Measurements from ENCODE around the gene KCNMA1. TPM values are rescaled to one million over a fixed set of nuclear protein-coding genes. Genes with fewer than 3 reads are reported as not detected.

Gene KCNMA1
- total and polyA plus RNA-seq, 10 of the 15 experiments (the other 5 are each of a cell fraction or from before 2014, with no cell fraction given), result 8.5 to 77.0 (median 21.3) TPM

DNA sequence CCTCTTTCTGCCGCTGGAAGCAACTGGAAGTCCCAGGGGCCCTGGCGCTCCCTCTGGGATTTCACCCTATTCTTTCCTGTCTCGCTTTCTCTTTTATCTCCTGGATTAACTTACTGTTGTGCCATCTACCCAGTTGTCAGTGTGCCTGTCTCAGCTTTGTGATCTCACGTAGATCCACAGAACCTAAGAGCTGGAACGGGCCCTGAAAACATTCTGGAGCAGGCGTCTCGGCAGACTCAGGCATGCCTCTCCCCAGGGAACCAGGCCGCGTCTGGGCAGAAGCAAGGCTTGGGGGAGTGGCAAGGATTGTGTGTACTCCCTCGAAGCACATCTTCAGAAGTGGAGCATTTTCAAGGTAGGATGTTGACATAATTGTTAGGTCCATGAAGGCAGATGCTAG lies 87.2 kb downstream of the KCNMA1 start:
- CTCF ChIA-PET, result interaction anchor here (0.7 to 1.4 kb wide), 3 partner anchors 10 to 158 kb away, joined by 3 to 4 read pairs (median 3); no protein-coding TSS in a partner anchor
- H3K4me2 ChIP-seq (ENCODE audit: control insufficient read depth, insufficient read depth), result no peak overlapping the region
- H3K36me3 ChIP-seq (ENCODE audit: control insufficient read depth in 2 of 2, insufficient read depth in 2 of 2, low read length in 1 of 2), result no peaks in the 10 kb centered on the region; a peak in 1 of 4 replicates
- H3K27ac ChIP-seq (ENCODE audit: control insufficient read depth, insufficient read depth), result no peak overlapping the region
- H3K9ac ChIP-seq (ENCODE audit: control insufficient read depth, insufficient read depth, low read length), result no peak overlapping the region
- no peaks in the 10 kb centered on the region for H3K4me1 ChIP-seq (ENCODE audit: control insufficient read depth, insufficient read depth, low read length)
- in situ Hi-C loops (cut with MboI) (no loop called here), intact Hi-C loops (cut with micrococcal nuclease; ENCODE audit: unreplicated experiment) (no loop called here)
- SMC1A ChIA-PET (ENCODE audit: uncharacterized antibody, unreplicated experiment), result interaction anchor here (2.1 to 3.5 kb wide), 2 partner anchors 11 to 19 kb away, joined by 7 to 12 read pairs; no protein-coding TSS in a partner anchor
- no peaks in the 10 kb centered on the region for H3K9me3 ChIP-seq (replicated peaks; ENCODE audit: control insufficient read depth, insufficient read depth, low read length)
- BruUV-seq (replicated peaks), result no TSS peak
- no peaks in the 10 kb centered on the region for H3K27me3 ChIP-seq (replicated peaks in 1 of 2; ENCODE audit: control insufficient read depth in 2 of 2, insufficient read depth in 2 of 2, low read length in 1 of 2)
- POLR2A ChIA-PET, result interaction anchor here (1.4 kb wide), 1 partner anchor 47 kb away, joined by 3 read pairs; no protein-coding TSS in a partner anchor
- 58% methylated on average over 10 of the region's 10 CpGs for WGBS (ENCODE audit: insufficient coverage, insufficient replicate concordance, low lambda C conversion rate, missing lambda C conversion rate)
- no peaks in the 10 kb centered on the region for H4K20me1 ChIP-seq (ENCODE audit: control insufficient read depth, insufficient read depth)
- TF ChIP-seq CHD4 (IDR thresholded peaks at IDR 0.05) (no peak), HCFC1 (IDR thresholded peaks at IDR 0.05; ENCODE audit: low read length) (no peak), ZNF384 (IDR thresholded peaks at IDR 0.05; ENCODE audit: borderline replicate concordance, low read depth, low read length) (no peak), NFYA (IDR thresholded peaks at IDR 0.05; ENCODE audit: borderline replicate concordance, low read depth, low read length) (no peak), CHD2 (IDR thresholded peaks at IDR 0.05; ENCODE audit: borderline replicate concordance, low read depth, low read length) (no peak), HDAC6 (IDR thresholded peaks at IDR 0.05; ENCODE audit: unreplicated experiment) (no peak), ZNF217 (IDR thresholded peaks at IDR 0.05) (no peak), BMI1 (IDR thresholded peaks at IDR 0.05; ENCODE audit: borderline replicate concordance) (no peak), POLR2AphosphoS2 (IDR thresholded peaks at IDR 0.05; ENCODE audit: low read depth, low read length) (no peak), NR2C1 (IDR thresholded peaks at IDR 0.05) (no peak), FOXK2 (IDR thresholded peaks at IDR 0.05) (no peak), MTA3 (IDR thresholded peaks at IDR 0.05; ENCODE audit: borderline replicate concordance, low read length) (no peak)
- TF ChIP-seq, protein P1, sequence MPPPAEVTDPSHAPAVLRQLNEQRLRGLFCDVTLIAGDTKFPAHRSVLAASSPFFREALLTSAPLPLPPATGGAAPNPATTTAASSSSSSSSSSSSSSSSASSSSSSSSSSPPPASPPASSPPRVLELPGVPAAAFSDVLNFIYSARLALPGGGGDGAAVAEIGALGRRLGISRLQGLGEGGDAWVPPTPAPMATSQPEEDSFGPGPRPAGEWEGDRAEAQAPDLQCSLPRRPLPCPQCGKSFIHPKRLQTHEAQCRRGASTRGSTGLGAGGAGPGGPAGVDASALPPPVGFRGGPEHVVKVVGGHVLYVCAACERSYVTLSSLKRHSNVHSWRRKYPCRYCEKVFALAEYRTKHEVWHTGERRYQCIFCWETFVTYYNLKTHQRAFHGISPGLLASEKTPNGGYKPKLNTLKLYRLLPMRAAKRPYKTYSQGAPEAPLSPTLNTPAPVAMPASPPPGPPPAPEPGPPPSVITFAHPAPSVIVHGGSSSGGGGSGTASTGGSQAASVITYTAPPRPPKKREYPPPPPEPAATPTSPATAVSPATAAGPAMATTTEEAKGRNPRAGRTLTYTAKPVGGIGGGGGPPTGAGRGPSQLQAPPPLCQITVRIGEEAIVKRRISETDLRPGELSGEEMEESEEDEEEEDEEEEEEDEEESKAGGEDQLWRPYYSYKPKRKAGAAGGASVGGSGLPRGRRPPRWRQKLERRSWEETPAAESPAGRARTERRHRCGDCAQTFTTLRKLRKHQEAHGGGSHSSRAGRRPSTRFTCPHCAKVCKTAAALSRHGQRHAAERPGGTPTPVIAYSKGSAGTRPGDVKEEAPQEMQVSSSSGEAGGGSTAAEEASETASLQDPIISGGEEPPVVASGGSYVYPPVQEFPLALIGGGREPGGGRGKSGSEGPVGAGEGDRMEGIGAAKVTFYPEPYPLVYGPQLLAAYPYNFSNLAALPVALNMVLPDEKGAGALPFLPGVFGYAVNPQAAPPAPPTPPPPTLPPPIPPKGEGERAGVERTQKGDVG (CRISPR knock-in tag; IDR thresholded peaks at IDR 0.05), result no peak
- TF ChIP-seq, protein P2, sequence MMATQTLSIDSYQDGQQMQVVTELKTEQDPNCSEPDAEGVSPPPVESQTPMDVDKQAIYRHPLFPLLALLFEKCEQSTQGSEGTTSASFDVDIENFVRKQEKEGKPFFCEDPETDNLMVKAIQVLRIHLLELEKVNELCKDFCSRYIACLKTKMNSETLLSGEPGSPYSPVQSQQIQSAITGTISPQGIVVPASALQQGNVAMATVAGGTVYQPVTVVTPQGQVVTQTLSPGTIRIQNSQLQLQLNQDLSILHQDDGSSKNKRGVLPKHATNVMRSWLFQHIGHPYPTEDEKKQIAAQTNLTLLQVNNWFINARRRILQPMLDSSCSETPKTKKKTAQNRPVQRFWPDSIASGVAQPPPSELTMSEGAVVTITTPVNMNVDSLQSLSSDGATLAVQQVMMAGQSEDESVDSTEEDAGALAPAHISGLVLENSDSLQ (IDR thresholded peaks at IDR 0.05), result no peak
- TF ChIP-seq, protein P3, sequence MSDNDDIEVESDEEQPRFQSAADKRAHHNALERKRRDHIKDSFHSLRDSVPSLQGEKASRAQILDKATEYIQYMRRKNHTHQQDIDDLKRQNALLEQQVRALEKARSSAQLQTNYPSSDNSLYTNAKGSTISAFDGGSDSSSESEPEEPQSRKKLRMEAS (IDR thresholded peaks at IDR 0.05; ENCODE audit: low read depth, low read length), result no peak
- TF ChIP-seq, protein P4, sequence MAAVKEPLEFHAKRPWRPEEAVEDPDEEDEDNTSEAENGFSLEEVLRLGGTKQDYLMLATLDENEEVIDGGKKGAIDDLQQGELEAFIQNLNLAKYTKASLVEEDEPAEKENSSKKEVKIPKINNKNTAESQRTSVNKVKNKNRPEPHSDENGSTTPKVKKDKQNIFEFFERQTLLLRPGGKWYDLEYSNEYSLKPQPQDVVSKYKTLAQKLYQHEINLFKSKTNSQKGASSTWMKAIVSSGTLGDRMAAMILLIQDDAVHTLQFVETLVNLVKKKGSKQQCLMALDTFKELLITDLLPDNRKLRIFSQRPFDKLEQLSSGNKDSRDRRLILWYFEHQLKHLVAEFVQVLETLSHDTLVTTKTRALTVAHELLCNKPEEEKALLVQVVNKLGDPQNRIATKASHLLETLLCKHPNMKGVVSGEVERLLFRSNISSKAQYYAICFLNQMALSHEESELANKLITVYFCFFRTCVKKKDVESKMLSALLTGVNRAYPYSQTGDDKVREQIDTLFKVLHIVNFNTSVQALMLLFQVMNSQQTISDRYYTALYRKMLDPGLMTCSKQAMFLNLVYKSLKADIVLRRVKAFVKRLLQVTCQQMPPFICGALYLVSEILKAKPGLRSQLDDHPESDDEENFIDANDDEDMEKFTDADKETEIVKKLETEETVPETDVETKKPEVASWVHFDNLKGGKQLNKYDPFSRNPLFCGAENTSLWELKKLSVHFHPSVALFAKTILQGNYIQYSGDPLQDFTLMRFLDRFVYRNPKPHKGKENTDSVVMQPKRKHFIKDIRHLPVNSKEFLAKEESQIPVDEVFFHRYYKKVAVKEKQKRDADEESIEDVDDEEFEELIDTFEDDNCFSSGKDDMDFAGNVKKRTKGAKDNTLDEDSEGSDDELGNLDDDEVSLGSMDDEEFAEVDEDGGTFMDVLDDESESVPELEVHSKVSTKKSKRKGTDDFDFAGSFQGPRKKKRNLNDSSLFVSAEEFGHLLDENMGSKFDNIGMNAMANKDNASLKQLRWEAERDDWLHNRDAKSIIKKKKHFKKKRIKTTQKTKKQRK (IDR thresholded peaks at IDR 0.05; ENCODE audit: low read depth, low read length), result no peak
- DNase-seq (ENCODE audit: low read depth, low spot score), result no peak
- RAD21 ChIA-PET (ENCODE audit: unreplicated experiment), result no interaction called here
- H3K79me2 ChIP-seq (ENCODE audit: control insufficient read depth, insufficient read depth, low read length), result no peaks in the 10 kb centered on the region
- H2AFZ ChIP-seq (ENCODE audit: control insufficient read depth, low read depth, low read length), result no peak overlapping the region
- FAIRE-seq, result no peak
- H3K4me3 ChIP-seq, result no peak overlapping the region
- no peak for ATAC-seq
